Endothelial cell of umbilical vein (primary cell): ENCODE measurements around the gene FRY. TPM values are rescaled to one million over a fixed set of nuclear protein-coding genes. Genes with fewer than 3 reads are reported as not detected.

ENCODE experiments used
- BruUV-seq: library from RNA; stranded (reverse); fragments of 400-500 nt; replicated peaks from 2 replicates; lab custom pipeline; 2021; lab: Mats Ljungman, UMichigan
- CTCF ChIA-PET: fragments of 300-600, 350-600 bp; sonication (Branson Sonifier 250); formaldehyde crosslinking; loops from one replicate; lab custom pipeline; 2021; ENCODE audit warnings: antibody characterized with exemption, inconsistent platforms; lab: Charles Lee
- POLR2A ChIA-PET: fragments of 300-600, 350-600 bp; sonication (Branson Sonifier 250); formaldehyde crosslinking; loops from one replicate; lab custom pipeline; 2021; ENCODE audit warnings: antibody characterized with exemption, inconsistent platforms; lab: Charles Lee
- DNase-seq: peaks from one replicate; pipeline ENCODE4 v3.0.0-alpha.2; 2011; ENCODE audit warnings: low read depth, low spot score
- FAIRE-seq: peaks from 2 replicates; lab custom pipeline; 2011; peaks lifted over from hg19 to GRCh38; lab: Jason Lieb, UNC
- H2AFZ ChIP-seq: 2 replicates; pipeline ENCODE4 v1.6.0; 2012; ENCODE audit warnings: low read depth, low read length, control low read depth, inconsistent platforms
- H3K27ac ChIP-seq: 2 replicates; pipeline ENCODE4 v1.5.1; 2011; ENCODE audit warnings: low read depth, mild to moderate bottlenecking, control low read depth, low read length, moderate library complexity; ENCODE audit not compliant: insufficient read depth
- H3K27me3 ChIP-seq, 2 experiments: 2 replicates each; pipeline versions ENCODE4 v1.6.0 to v1.6.1; 2011; ENCODE audit warnings: low read length in 2 of 2, mixed read lengths in 1 of 2; ENCODE audit not compliant: control insufficient read depth in 2 of 2, insufficient read depth in 2 of 2
- H3K36me3 ChIP-seq, 2 experiments: 2 replicates in 1 of 2; 3 replicates in 1 of 2; pipeline ENCODE4 v1.5.1; 2011; ENCODE audit warnings: low read length in 2 of 2, mild to moderate bottlenecking in 1 of 2, moderate library complexity in 1 of 2; ENCODE audit not compliant: control insufficient read depth in 2 of 2, insufficient read depth in 2 of 2; ENCODE audit errors: extremely low read depth in 1 of 2
- H3K4me1 ChIP-seq: 3 replicates; pipeline ENCODE4 v1.5.1; 2011; ENCODE audit warnings: mild to moderate bottlenecking, low read length; ENCODE audit not compliant: control insufficient read depth, insufficient read depth; ENCODE audit errors: extremely low read depth
- H3K4me2 ChIP-seq: 2 replicates; pipeline ENCODE4 v1.6.1; 2011; ENCODE audit warnings: low read length, control low read depth, mixed read lengths; ENCODE audit not compliant: insufficient read depth
- H3K4me3 ChIP-seq, 3 experiments: fragments of 200-600 bp in 1 of 3; sonication (generic), shearing (Covaris generic) in 1 of 3; replicated peaks in 1 of 3; 2 replicates each; pipeline ENCODE4 v1.5.1; 2011 to 2016; ENCODE audit warnings: control low read depth in 3 of 3, low read length in 3 of 3, mild to moderate bottlenecking in 2 of 3, inconsistent platforms in 1 of 3, low read depth in 1 of 3, moderate library complexity in 1 of 3; ENCODE audit not compliant: insufficient read depth in 1 of 3
- H3K79me2 ChIP-seq: 2 replicates; pipeline ENCODE4 v1.6.0; 2012; ENCODE audit warnings: low read length, inconsistent platforms; ENCODE audit not compliant: control insufficient read depth, insufficient read depth
- H3K9ac ChIP-seq: replicated peaks from 2 replicates; pipeline ENCODE3; 2011; ENCODE audit warnings: low read length, control low read depth; ENCODE audit not compliant: insufficient read depth; ENCODE audit errors: extremely low read depth
- H3K9me1 ChIP-seq: replicated peaks from 3 replicates; pipeline ENCODE4 v1.6.0; 2011; ENCODE audit warnings: mild to moderate bottlenecking, low read length; ENCODE audit not compliant: control insufficient read depth, insufficient read depth; ENCODE audit errors: extremely low read depth
- H3K9me3 ChIP-seq: replicated peaks from 2 replicates; pipeline ENCODE4 v1.5.1; 2012; ENCODE audit warnings: low read length, inconsistent platforms; ENCODE audit not compliant: control insufficient read depth, insufficient read depth
- H4K20me1 ChIP-seq: replicated peaks from 2 replicates; pipeline ENCODE3; 2011; ENCODE audit warnings: mild to moderate bottlenecking, low read length; ENCODE audit not compliant: control insufficient read depth, insufficient read depth; ENCODE audit errors: extremely low read depth
- CTCF ChIP-seq, 2 donors: IDR thresholded peaks; 1 replicate in 1 of 2; 2 replicates in 1 of 2; pipeline ENCODE4 v1.5.1; 2011; ENCODE audit warnings: low read length in 2 of 2, mild to moderate bottlenecking in 2 of 2, moderate library complexity in 2 of 2, control low read depth in 1 of 2, inconsistent platforms in 1 of 2, low read depth in 1 of 2; ENCODE audit not compliant: insufficient read depth in 1 of 2; ENCODE audit errors: extremely low read depth in 1 of 2
- FOS ChIP-seq: IDR thresholded peaks from 2 replicates; pipeline ENCODE4 v1.6.1; 2011; ENCODE audit warnings: mild to moderate bottlenecking, low read length, moderate library complexity, borderline replicate concordance; ENCODE audit not compliant: insufficient read depth
- GATA2 ChIP-seq: IDR thresholded peaks from 2 replicates; pipeline ENCODE4 v1.7.0; 2011; ENCODE audit warnings: low read depth, mild to moderate bottlenecking, moderate library complexity, mixed read lengths, low read length; ENCODE audit not compliant: insufficient read length, insufficient read depth
- JUN ChIP-seq: IDR thresholded peaks from 2 replicates; pipeline ENCODE4 v1.6.1; 2011; ENCODE audit warnings: borderline replicate concordance, low read depth; ENCODE audit not compliant: insufficient read length, insufficient read depth
- MYC ChIP-seq: IDR thresholded peaks from one replicate; pipeline ENCODE4 v1.6.1; 2011; ENCODE audit warnings: mild to moderate bottlenecking, low read depth, low read length
- POLR2A ChIP-seq: IDR thresholded peaks from 2 replicates; pipeline ENCODE4 v1.6.1; 2012; ENCODE audit warnings: low read depth, mild to moderate bottlenecking, control low read depth, low read length
- POLR2AphosphoS5 ChIP-seq: IDR thresholded peaks from 2 replicates; pipeline ENCODE4 v1.6.1; 2012; ENCODE audit warnings: low read depth, mild to moderate bottlenecking, control low read depth, low read length, moderate library complexity; ENCODE audit not compliant: insufficient read depth
- dilution Hi-C: fragments of 300-500 bp; cut with MboI; formaldehyde crosslinking; loops from one replicate; pipeline ENCODE4 v1.15.0; 2019; ENCODE audit warnings: low sequenced_read_pairs; ENCODE audit not compliant: extremely low pct_ligation_motif_present
- intact Hi-C: fragments of 100-400 bp; cut with micrococcal nuclease; formaldehyde crosslinking; loops from one replicate; pipeline ENCODE4 v1.10.0; 2022
- polyA plus RNA-seq, 4 experiments: library from polyadenylated mRNA; depleted of rRNA in 3 of 4; stranded (reverse) in 3 of 4; unstranded in 1 of 4; fragments of >200 nt; gene quantifications; 2 replicates each; pipeline versions ENCODE4 v1.2.1 to v1.2.3, GENCODE V29; 2011 to 2012; ENCODE audit warnings: missing spikeins in 1 of 4
- total RNA-seq: library from RNA; stranded (reverse); gene quantifications from 2 replicates; pipeline ENCODE4 v1.2.3, GENCODE V29; 2021

FRY gene
- total and polyA plus RNA-seq, 2 donors (not counting 3 experiments of a cell fraction or from before 2014, with no cell fraction given) = 57.3 to 75.8 TPM

- dilution Hi-C loops = no loop called here
- Histone ChIP-seq H2AFZ (no peak overlapping the region), H3K9me3 (no peaks in the 10 kb centered on the region), H3K9ac (no peak overlapping the region), H3K27me3 (no peaks in the 10 kb centered on the region), H3K9me1 (no peaks in the 10 kb centered on the region), H3K4me3 (no peak overlapping the region), H3K4me2 (no peak overlapping the region), H3K36me3 (no peaks in the 10 kb centered on the region), H3K4me1 (no peaks in the 10 kb centered on the region), H3K79me2 (no peaks in the 10 kb centered on the region), H4K20me1 (no peaks in the 10 kb centered on the region), H3K27ac (no peak overlapping the region)
- ChIA-PET CTCF (interaction anchor here (1.4 kb wide), 1 partner anchor 8 kb away, joined by 5 read pairs; no protein-coding TSS in a partner anchor), POLR2A (no interaction called here)
- intact Hi-C loops = no loop called here
- TF ChIP-seq POLR2A = no peak
- no peak for TF ChIP-seq JUN
- DNase-seq = no peak
- no TSS peak for BruUV-seq
- no peak for FAIRE-seq
Observed at GRCh38 chr13:32168131-32168530, 136.6 kb downstream of the FRY start.

GRCh38 chr13:32170841-32171240, 139.3 kb downstream of the FRY start:
- TF ChIP-seq JUN = no peak
- no peak for TF ChIP-seq CTCF (IDR thresholded peaks at IDR 0.05; ENCODE audit: extremely low read depth in 1 of 2, insufficient read depth in 1 of 2, low read depth in 1 of 2, low read length in 2 of 2)
- TF ChIP-seq GATA2 = no peak
- no peak for TF ChIP-seq MYC
- no peak for TF ChIP-seq POLR2AphosphoS5
- TF ChIP-seq FOS = no peak
- intact Hi-C loops (no loop called here), dilution Hi-C loops (no loop called here)
- no peaks in the 10 kb centered on the region for H3K36me3 ChIP-seq
- no peaks in the 10 kb centered on the region for H3K9me3 ChIP-seq
- no peaks in the 10 kb centered on the region for H3K9me1 ChIP-seq
- CTCF ChIA-PET = interaction anchor here (1.2 kb wide), 1 partner anchor 261 kb away, joined by 3 read pairs; no protein-coding TSS in a partner anchor
- DNase-seq = no peak
- FAIRE-seq = no peak
- H3K79me2 ChIP-seq = no peaks in the 10 kb centered on the region
- BruUV-seq = no TSS peak
- POLR2A ChIA-PET = no interaction called here
- H3K27ac ChIP-seq = no peak overlapping the region
- H3K9ac ChIP-seq = no peak overlapping the region
- H3K4me2 ChIP-seq = no peak overlapping the region
- no peak overlapping the region for H2AFZ ChIP-seq
- H3K27me3 ChIP-seq = no peaks in the 10 kb centered on the region
- no peaks in the 10 kb centered on the region for H3K4me1 ChIP-seq
- no peak overlapping the region for H3K4me3 ChIP-seq
- H4K20me1 ChIP-seq = no peaks in the 10 kb centered on the region
